Body of pancreas (tissue), 4 donors: ENCODE results near the gene MOSMO. TPM values are rescaled to one million over a fixed set of nuclear protein-coding genes. Genes with fewer than 3 reads are reported as not detected.

Source experiments
- ATAC-seq: fragments of 150-250 bp; one replicate; pipeline ENCODE4 v1.9.1; 2016
- DNase-seq, 4 donors: peaks; one replicate each; pipeline ENCODE4 v3.0.0-alpha.2; 2019
- H3K27ac ChIP-seq, 4 donors: fragments of 200-600 bp; sonication (generic); 1 replicate in 3 of 4; 2 replicates in 1 of 4; pipeline versions ENCODE4 v1.5.1 to v1.6.1; 2016 to 2019; ENCODE audit warnings: mild to moderate bottlenecking in 1 of 4, mixed read lengths in 1 of 4, moderate library complexity in 1 of 4
- H3K27me3 ChIP-seq, 2 donors: fragments of 200-600 bp; sonication (generic); one replicate each; pipeline ENCODE4 v1.6.0; 2016; ENCODE audit warnings: mild to moderate bottlenecking in 1 of 2
- H3K36me3 ChIP-seq, 2 donors: fragments of 200-600 bp; sonication (generic); replicated peaks in 1 of 2; 2 replicates each; pipeline ENCODE4 v1.5.1; 2016; ENCODE audit warnings: low read depth in 2 of 2; ENCODE audit not compliant: insufficient read depth in 1 of 2
- H3K4me1 ChIP-seq: fragments of 200-600 bp; sonication (generic); one replicate; pipeline ENCODE4 v1.6.0; 2016
- H3K4me3 ChIP-seq, 2 donors: fragments of 200-600 bp; sonication (generic); 1 replicate in 1 of 2; 2 replicates in 1 of 2; pipeline ENCODE4 v1.5.1; 2016 to 2019
- H3K9me3 ChIP-seq, 3 donors: fragments of 200-600 bp; sonication (generic); 1 replicate in 2 of 3; 2 replicates in 1 of 3; pipeline ENCODE4 v1.5.1; 2016
- CTCF ChIP-seq, 7 experiments: fragments of 450-650 bp in 4 of 7; fragments of 200-600 bp in 3 of 7; sonication (generic) in 3 of 7; IDR thresholded peaks; one replicate each; pipeline ENCODE4 v1.5.1; 2016 to 2019; ENCODE audit warnings: antibody characterized with exemption in 7 of 7
- POLR2A ChIP-seq, 3 donors: fragments of 450-650 bp; IDR thresholded peaks; one replicate each; pipeline ENCODE4 v1.6.1; 2016; ENCODE audit warnings: antibody characterized with exemption in 3 of 3, mild to moderate bottlenecking in 2 of 3
- WGBS, 2 donors: methylation state at CpG; one replicate each; pipeline ENCODE4 v1.1.5; 2017; 5-methylcytosine and 5-hydroxymethylcytosine counted together
- intact Hi-C: fragments of 100-400 bp; cut with DNase I; formaldehyde crosslinking; loops from one replicate; pipeline ENCODE4 v1.15.1; 2023
- total RNA-seq, 2 donors: library from RNA; depleted of rRNA; stranded (reverse); fragments of >200 nt; gene quantifications; one replicate each; pipeline ENCODE4 v1.1.0, GENCODE V29; 2016

MOSMO gene
- total RNA-seq, 2 donors from 2014 or later: 3.6 to 13.2 TPM

GRCh38 chr16:21985524-21985923, 22.4 kb upstream of the MOSMO start:
- intact Hi-C loops: no loop called here
- no peak overlapping the region for H3K4me3 ChIP-seq
- TF ChIP-seq POLR2A (IDR thresholded peaks at IDR 0.05): no peak
- TF ChIP-seq CTCF (IDR thresholded peaks at IDR 0.05): no peak
- ATAC-seq (no peak), DNase-seq (no peak)
- H3K4me1 ChIP-seq: peaks cover 9% of the 10 kb centered on the region
- H3K9me3 ChIP-seq: no peaks in the 10 kb centered on the region
- peaks cover 0 to 23% of the 10 kb centered on the region in 2 donors for H3K36me3 ChIP-seq
- peak overlapping the region in 1 of 4 donors; percentile 13 for H3K27ac ChIP-seq
- no peaks in the 10 kb centered on the region for H3K27me3 ChIP-seq

- no peak overlapping the region for H3K27ac ChIP-seq
- H3K9me3 ChIP-seq: no peaks in the 10 kb centered on the region
- intact Hi-C loops: no loop called here
- TF ChIP-seq CTCF (IDR thresholded peaks at IDR 0.05) (no peak), POLR2A (IDR thresholded peaks at IDR 0.05) (no peak)
- H3K27me3 ChIP-seq: no peaks in the 10 kb centered on the region
- no peak overlapping the region for H3K4me3 ChIP-seq
- H3K4me1 ChIP-seq: peaks cover 9% of the 10 kb centered on the region
- no peak for ATAC-seq
- WGBS, 2 donors: 95 to 96% methylated on average over 4 of the region's 4 CpGs
- peaks cover 0 to 15% of the 10 kb centered on the region in 2 donors for H3K36me3 ChIP-seq
- no peak for DNase-seq
Measured at GRCh38 chr16:21986692-21987246, 21.1 kb upstream of the MOSMO start.

- 89 to 90% methylated on average over 2 of the region's 2 CpGs for WGBS, 2 donors
- H3K27me3 ChIP-seq: no peaks in the 10 kb centered on the region
- TF ChIP-seq POLR2A (IDR thresholded peaks at IDR 0.05) (no peak), CTCF (IDR thresholded peaks at IDR 0.05) (no peak)
- no peaks in the 10 kb centered on the region for H3K9me3 ChIP-seq
- peaks cover 9% of the 10 kb centered on the region for H3K4me1 ChIP-seq
- no peak overlapping the region for H3K4me3 ChIP-seq
- intact Hi-C loops: no loop called here
- DNase-seq (no peak), ATAC-seq (no peak)
- no peak overlapping the region for H3K27ac ChIP-seq
- peaks cover 0 to 11% of the 10 kb centered on the region in 2 donors for H3K36me3 ChIP-seq
Measured at GRCh38 chr16:21987498-21987897, 20.4 kb upstream of the MOSMO start.

- no peak overlapping the region for H3K4me3 ChIP-seq
- no peaks in the 10 kb centered on the region for H3K36me3 ChIP-seq
- H3K27ac ChIP-seq: no peak overlapping the region
- H3K4me1 ChIP-seq: peaks cover 9% of the 10 kb centered on the region
- TF ChIP-seq CTCF (IDR thresholded peaks at IDR 0.05) (no peak), POLR2A (IDR thresholded peaks at IDR 0.05) (no peak)
- intact Hi-C loops: no loop called here
- no peak for DNase-seq
- ATAC-seq: no peak
- no peaks in the 10 kb centered on the region for H3K9me3 ChIP-seq
- 53 to 60% methylated on average over 5 of the region's 5 CpGs for WGBS, 2 donors
- H3K27me3 ChIP-seq: no peaks in the 10 kb centered on the region
Measured at GRCh38 chr16:21989133-21989532, 18.8 kb upstream of the MOSMO start.

- 95 to 97% methylated on average over 2 of the region's 2 CpGs for WGBS, 2 donors
- TF ChIP-seq POLR2A (IDR thresholded peaks at IDR 0.05) (no peak), CTCF (IDR thresholded peaks at IDR 0.05) (no peak)
- DNase-seq (no peak), ATAC-seq (no peak)
- intact Hi-C loops: no loop called here
- Histone ChIP-seq H3K4me3 (no peak overlapping the region), H3K27ac (no peak overlapping the region), H3K27me3 (no peaks in the 10 kb centered on the region), H3K36me3 (no peaks in the 10 kb centered on the region), H3K9me3 (no peaks in the 10 kb centered on the region), H3K4me1 (peaks cover 9% of the 10 kb centered on the region)
Measured at GRCh38 chr16:21989751-21990150, 18.2 kb upstream of the MOSMO start.
